ENCODE results near the gene ACVR1B.

Gene ACVR1B

DNA sequence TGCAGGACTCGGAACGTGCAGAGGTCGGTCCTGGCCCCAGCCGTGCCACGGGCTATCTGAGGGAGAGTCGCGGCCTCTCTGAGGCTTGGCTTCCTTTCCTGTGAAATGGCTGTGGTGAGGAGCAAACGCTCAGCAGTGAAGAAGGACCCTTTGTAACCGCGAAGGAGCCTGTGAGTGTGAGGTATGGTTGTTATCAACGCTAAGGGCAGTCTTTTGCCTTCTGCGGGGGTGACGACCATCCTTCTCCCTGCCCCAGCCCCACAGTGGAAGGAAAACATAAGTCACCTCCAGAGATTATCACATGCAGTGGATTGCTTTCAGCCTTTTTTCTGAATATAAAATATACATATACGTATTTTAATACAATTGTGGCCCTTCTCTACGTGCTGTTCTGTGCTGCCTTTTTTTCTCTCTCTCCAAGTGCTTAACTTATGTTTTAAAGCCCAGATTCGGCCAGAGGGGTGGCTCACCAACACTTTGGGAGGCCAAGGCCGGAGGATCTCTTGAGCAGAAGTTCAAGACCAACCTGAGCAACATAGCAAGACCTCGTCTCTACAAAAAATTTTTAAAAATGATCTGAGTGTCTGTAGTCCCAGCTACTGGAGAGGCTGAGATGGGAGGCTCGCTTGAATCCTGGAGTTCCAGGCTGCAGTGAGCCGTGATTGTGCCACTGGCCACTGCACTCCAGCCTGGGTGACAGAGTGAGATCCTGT lies 72.6 kb downstream of the ACVR1B start:
- DNase-seq = no peak

DNA sequence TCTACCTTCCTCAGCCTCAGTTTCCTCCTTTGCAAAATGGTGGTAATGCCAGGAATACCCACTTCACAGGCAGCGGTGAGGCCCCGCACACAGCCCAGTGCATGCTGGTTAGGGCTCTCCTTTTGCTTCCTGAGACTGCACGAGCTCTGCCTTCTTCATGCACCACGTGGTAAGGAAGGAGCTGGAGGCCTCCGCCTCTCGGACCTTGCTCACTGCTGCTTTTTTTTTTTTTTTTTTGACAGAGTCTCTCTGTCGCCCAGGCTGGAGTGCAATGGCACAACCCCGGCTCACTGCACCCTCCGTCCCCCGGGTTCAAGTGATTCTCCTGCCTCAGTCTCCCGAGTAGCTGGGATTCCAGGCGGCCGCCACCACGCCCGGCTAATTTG lies 73.3 kb downstream of the ACVR1B start:
- peak; percentile 54 for DNase-seq

DNA sequence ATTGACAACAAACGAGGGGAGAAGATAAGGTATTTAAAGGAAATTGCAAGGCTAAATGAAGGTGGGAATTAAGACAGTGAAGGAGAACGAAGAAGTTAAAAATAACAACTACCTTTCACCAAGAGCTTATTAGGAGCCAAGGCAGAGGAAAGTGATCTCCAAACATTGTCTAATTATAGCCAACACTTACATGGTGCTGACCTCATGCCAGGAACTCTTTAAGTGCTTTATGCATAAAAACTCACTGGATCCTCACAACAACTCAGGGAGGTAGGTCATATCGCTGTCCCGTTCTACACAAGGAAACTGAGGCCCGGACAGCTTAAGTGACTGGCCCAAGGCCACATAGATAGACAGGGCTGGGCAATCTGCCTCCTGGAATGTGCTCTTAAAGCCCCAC lies 74.8 kb downstream of the ACVR1B start:
- DNase-seq = no peak

DNA sequence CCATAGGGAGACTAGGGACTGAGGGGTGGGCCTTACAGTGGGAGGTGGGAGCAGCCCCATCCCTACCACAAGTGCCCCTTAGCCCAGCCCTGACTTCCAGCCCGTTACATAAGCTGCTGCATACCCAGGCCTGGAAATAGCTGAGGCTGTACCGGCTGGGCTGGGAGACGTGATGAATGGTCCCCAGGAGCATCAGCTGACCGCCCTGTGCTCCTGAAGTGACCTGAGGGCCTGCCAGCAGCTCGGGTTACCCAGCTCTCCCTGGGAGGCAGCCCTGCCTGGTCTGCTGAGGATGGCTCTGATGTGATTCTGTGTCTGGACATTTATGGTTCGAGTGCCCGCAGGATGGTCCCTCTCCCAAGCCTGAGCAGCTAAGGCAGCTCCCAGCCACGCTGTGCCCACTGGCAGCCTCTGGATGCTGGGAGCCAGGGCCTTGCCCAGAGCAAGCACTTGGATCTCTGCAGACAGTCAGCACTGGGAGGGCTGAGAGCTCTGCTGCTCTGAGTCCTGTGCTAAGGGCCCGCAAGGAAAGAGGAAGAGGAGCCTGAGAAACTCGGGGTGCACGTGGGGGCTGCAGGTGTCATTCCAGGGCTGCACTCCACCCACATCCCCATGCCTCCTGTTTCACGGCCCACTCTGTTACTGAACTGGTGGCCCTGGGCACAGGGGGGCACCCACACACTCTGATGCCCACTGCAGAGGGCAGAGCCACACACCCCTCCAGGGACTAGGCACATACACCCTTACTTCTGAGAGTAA lies 75.8 kb downstream of the ACVR1B start:
- no peak for DNase-seq

DNA sequence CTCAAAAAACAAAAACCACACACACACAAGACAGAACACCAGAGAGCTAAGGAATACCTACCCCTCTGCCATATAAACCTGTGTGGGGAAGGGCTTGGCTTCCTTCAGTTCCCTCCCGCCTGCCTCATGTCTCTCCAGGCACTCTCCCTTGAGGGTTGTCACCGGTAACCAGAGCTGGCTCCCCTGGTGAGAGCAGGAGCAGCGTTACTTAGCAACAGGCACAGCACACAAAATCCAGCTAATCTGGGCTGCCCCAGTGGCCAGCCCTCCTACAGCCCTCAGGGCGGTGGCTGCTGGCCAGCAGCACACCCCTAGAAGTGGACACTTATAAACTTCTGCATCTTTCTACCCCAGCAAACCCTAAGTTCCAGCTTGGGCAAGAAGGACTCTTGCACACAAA lies 78.2 kb downstream of the ACVR1B start:
- no peak for DNase-seq

DNA sequence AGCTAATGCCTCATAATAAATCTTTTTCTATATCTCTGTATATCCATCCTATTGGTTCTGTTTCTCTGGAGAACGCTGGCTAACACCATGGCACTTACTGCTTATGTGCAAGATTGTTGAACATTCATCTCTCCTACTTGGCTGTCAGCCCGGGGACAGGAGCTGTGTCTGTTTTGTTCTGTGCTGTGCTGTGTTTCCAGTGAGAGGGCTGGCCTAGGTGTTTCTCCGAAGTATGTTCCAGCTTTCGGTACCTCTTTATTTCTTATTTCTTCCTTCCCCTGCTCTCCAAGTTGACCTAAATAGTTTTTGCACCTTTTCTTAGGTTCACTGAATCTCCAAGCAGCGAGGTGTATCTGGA lies 80.9 kb downstream of the ACVR1B start:
- DNase-seq = no peak

DNA sequence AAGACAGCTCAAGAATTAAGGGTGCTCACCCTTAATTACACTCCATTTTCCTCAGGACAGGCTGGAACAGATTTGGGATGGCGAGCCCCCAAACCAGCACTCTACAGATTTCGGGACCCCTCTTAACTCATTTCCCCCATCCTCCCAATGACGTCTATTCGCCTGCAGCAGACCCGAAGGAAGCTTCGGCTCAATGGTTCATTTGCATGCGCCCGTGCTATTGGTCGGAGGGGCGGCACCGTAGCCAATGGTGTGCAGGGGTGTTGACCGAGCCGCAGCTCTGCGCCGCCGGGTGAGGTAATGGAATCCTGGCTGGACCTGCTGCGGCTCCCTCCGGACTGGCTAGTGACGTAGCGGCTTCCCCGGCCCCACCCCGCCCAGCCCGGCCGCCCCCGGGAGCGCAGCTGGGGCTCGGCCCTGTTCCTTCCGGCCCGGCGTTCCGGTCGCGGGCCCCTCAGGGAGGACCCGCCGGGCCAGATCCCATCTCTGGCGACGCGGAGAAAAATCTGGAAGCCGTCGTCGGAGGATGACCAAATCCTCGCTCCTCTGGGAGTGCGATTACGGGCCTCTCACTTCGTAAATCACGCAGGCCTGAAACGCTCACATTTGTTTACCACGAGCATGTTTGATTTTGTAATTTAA lies 81.4 kb downstream of the ACVR1B start:
- peak; percentile 93 for DNase-seq

DNA sequence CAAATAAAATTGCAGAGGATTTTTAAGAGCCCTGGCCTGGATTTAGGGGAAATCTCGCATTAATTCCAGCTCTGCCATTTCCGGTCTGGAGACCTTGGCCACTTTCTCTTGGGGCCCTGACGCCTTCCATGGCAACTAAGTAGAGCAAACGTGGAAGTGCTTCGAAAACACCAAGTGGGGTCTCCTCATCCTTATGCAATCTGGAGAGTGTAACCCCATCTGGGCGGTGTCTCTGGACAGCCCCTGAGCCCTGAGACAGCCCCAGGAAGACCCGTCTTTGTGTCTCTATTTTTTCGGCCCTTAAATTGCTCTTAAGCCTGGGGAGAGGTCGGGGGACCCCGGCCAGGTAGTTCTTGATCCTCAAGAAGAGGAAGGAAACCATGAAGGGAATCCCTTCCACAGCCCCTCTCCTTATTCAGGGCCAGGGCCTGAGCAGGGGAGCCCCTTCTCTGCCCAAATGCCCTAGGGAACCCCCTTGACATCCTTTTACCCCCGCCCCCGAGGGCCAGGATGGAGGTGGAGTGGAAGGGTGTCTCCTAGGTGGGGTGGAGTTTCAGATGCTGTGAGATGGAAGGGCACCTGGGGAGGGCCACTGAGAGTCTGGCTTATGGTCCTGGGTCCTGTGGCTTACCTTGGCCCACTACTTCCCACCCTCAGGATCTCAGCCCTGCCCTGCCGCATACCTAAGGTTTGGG lies 82.1 kb downstream of the ACVR1B start:
- peak; percentile 38 for DNase-seq

DNA sequence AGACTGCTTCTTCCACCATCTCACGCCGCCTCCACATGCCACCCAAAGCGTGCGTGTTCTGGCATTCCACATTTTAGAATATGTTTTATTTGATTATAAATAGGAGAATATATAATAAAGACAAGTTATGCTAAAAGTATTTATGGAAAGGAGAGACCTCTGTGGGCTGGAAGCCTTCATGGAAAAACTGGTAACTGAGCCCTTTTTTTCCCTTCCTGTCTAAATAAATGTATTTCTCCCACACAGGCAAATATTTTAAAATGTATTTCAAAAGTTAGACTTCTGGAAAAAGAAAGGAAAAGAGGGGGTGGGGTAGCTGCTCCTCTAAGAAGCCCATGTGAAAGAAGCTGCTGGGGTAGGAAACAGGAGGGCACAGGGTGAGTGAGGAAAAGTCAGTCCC lies 83.7 kb downstream of the ACVR1B start:
- no peak for DNase-seq

DNA sequence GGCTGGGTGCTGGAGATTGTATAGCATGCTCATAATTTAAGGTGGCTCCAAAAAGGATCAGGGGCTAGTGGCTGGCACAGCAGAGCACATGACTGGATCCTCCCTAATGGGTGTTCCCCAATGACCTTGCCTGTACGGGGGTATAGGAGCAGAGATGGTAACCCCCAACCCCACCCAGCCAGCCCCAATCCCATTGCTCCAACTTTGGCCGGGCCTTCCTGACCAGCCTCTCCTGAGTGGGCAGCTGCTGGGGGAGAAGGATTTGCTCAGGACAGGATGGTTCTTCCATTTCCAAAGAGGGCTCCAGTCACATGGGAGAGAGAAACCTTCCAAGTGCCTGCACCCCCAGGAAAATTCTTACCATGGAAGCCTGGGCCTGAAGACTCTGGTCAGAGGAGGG lies 84.4 kb downstream of the ACVR1B start:
- no peak for DNase-seq

DNA sequence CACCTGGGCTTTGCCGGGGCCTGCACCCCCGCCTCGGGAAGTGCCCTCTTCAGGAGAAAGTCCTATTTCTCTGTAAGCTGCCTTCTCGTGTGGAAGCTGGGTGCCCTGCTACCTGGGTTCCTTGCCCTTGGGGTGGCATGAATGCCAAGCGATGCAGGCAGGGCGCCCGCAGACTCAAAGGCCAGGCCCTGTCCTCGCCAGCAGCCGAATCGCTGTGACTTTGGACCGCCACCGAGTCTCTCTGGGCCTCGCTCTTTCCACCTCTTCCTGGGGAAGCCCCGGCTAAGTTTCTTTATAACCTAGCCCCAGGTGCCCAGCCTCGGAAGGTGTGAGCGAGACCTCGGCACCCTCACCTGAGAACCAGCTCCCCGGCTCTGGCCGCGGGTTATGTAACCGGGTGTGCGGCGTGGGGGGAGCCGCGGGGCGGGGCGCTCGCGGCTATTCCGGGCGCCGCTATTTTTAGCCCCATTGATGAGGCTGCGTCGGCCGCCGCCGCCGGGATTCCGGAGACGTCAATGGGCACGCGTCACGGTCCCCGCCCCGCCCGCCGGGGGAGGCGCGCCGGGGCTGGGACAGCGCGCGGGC lies 85.2 kb downstream of the ACVR1B start:
- peak; percentile 95 for DNase-seq

DNA sequence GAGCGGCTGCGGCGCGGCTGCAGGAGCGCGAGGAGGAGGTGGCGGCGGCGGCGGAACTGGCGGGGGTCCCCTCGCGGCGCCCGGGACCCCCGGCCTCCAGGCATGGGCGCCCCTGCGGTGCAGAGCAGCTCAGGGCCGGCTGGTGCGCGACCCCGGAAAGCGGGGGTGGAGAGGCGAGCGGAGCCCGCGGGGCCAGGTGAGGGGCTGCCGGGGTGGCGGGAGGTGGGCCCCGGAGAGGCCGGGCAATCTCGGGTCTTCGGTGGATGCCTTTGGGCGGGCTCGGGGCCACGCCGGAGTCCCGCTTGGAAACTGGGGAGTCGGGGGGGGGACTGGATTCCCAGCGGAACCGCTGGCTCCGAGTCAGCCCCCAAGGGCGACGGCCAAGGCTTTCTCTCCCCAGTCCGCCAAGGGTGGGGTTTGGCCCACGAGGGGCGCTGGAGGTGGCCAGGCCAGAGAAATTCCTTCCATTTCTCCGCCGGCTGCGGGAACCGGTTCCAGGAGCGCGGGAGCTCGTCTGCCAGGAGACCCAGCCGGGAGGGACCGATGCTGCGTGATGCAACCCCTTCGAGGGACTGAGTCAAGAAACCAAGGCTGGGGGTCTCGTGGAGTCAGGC lies 85.9 kb downstream of the ACVR1B start:
- no peak for DNase-seq

DNA sequence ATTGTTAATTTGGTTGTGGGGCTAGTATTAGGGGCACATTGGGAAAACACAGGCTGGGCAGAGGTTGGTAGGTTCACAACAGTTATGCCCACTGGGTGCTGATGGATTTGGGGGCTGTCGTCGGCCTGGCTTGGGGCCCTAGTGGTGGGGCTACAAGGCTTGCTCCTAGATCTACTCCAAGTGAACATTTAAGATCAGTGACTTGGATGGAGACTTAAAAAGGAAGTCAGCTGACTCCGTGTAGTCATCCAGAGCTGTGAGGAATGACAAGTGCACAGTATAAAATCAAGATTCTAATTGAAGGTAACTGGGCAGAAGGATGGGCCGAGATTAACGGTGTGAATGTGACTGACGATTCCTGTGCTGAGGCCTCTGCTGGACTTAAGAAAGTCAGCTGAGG lies 86.9 kb downstream of the ACVR1B start:
- DNase-seq = no peak

DNA sequence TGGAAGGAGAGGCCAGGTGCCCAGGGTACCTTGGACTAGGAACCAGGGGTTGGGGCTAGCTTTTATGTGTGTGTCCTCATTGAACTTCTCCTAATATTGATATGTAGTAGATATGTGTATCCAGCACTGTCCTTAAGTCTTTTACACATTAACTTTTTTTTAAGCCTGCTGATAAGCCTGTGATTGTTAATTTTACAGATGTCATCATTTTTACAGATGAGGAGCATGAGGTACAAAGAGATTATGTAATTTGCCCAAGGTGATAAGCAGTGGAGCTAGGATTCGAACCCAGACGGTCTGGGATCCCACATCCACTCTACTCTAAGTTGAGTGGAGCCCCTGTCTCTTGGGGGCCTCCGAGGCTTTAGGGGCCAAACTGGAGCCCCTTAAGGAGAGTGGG lies 89.5 kb downstream of the ACVR1B start:
- no peak for DNase-seq

DNA sequence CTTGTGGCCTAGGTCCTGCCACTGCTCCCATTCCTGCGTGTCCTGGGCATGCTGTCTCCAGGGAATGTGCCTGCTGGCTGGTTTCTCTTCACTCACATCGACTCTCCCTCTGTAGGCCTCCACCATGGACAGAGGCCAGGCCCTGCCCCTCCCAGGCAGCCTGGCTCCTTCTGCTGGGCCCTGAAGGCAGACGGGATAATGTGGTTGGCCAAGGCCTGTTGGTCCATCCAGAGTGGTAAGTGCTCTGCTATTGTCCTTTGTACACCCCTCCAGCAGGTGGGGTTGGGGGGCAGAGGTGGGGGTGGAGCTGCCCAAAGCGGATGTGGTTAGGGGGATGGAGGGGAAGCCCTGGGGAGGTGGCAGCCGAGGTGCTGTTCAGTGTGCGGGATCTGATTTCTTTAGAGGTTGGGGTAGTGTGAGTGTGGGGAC lies 90.2 kb downstream of the ACVR1B start:
- peak; percentile 84 for DNase-seq

DNA sequence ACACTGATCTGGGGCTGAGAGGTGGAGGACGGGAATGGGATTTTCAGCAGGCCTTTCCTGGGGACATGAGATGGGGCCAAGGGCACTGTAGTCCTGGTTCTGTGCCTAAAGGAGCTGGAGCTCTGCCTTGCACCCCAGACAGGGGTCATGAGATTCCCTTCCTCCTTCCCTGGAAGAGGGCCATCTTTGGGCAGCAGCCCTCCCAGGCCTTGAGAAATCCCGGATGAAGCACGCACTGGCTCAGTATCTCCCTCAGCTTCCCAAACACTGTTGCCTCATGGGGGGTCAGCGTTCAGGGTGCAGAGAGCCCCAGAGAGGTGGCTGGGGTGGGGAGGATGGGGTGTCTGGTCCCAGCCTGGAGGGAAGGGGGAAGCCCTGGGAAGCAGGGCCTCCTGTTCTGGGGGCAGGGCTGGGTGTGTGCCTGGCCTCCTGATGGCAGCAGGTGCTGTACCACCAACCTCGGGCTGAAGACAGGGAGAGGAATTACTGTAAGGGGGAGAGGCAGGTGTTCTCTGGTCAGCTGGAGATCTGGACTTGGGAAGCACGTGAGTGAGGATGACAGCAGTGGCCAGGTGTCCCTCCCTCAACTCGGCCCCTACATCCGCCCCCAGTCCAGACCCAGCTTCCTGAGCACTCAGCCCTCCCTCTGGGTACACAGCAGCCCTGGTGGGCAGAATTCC lies 91.3 kb downstream of the ACVR1B start:
- DNase-seq = no peak

DNA sequence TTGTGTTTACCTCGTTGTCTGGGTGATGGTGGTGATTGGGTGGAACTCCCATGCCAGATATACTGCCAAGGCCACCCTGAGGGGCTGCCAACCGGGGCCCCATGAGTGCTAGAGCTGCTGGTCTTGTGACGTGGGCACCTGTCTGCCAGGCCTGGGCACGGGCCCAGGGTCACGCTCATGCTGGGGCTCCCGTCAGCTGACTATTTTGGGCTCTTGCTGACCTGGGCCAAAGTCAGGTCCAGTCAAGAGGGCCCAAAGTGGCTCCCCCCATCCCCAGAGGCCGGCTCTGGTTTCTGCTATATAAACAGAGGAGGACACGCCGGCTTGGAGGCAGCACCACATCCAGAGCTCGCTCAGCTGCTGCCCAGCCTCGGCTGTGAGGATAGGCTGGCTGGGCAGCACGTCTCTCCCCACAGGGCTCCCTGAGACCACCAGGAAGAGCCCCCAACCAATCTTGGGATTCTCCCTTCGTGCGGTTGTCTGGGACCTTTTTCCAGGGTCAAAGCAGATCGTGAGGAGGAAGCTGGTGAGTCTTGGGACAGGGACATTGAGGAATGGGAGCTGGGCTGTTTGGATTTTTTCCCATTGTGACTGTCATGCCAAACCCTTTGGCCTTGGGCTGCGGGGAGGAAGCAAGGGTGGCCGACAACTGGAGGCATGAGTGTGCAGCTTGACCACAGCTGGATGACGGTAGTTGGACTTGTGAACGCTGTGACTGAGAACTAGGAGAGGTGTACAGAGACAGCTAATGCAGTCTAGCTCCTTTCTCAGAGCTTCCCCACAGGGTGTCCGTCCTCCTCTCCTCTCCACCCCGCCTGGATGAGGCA lies 92.1 kb downstream of the ACVR1B start:
- no peak for DNase-seq

DNA sequence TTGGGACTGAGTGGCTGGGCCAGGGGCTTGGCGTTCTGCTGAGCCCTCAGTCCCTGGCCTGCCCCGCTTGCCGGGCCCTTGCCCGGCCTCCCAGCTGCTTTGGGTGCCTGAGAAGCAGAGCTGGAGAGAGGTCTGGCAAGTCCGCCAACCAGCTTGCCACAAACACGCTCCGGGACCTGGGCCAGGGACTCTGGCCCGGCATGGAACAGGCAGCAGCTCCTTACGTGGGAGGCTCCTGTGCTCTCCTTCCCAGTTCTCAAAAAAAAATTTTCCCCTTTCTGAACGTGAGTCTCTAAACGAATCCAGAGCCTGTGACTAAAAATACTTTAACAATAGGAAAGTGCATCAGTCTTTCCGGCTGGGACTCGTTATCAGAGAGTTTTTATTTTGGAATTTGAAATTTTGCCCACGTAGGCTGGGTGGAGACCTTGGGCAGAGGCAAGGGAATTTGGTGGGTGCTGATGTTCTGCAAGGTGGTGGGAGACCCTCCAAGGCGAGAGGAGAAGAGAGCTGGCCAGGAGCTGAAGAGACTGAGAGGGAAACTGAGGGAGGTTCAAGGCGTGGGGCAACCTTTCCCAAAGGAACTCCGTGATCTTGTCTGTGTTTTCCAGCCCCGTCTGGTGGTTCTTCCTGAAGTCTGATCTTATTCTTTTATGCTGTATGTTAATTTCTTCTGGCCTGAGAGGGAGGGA lies 92.9 kb downstream of the ACVR1B start:
- no peak for DNase-seq

DNA sequence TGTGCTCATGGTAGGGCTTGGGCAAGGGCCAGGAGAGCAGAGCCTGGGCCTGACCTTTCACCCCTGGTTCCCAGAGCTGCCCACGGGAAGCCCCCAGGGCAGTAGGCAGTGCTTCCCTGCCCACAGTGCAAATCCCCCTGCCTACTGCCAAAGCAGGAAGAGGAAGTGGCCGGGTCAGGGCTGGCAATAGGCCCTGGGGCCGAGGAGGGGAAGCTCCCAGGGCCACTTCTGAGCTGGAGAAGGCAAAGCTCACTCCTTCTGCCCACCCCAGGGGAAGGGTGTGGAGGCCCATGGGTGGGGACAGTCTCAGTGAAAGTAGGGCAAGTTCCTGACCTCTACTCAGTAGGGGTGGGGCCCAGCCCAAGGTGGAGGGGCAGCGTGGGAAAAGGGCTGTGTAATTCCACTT lies 94.3 kb downstream of the ACVR1B start:
- DNase-seq = peak; percentile 43

Data from CD4-positive, alpha-beta T cell treated with Interleukin-17A for 1 hour (primary cell).